ENCODE measurements around the gene EFNA4. TPM values are rescaled to one million over a fixed set of nuclear protein-coding genes. Genes with fewer than 3 reads are reported as not detected.

The EFNA4 gene, protein sequence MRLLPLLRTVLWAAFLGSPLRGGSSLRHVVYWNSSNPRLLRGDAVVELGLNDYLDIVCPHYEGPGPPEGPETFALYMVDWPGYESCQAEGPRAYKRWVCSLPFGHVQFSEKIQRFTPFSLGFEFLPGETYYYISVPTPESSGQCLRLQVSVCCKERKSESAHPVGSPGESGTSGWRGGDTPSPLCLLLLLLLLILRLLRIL
- total RNA-seq = 1 to 10 TPM; 5.7 to 9.5 TPM

DNA sequence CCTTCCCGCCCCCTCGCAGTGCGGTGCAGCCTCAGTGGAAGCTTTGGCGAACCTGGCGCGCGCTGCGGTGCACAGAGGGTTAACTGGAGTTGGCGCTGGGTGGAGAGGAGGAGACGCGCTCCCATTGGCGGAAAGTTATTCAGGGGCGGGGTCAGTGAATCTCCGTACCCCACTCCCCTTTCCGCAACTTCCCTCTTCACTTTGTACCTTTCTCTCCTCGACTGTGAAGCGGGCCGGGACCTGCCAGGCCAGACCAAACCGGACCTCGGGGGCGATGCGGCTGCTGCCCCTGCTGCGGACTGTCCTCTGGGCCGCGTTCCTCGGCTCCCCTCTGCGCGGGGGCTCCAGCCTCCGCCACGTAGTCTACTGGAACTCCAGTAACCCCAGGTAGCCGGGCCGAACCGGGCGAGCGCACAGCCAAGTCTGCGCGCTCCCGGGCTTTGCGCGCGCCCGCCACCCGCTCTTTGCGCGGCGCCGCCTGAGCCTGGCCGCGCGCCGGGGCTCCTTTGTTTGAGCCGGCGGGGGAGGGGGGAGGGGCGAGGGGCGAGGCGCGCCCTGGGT is at the start of gene EFNA4:
TSS of gene EFNA4 (plus strand) at position 191 of the 561 bp plus-strand sequence. CDS start at position 275, 84 bp downstream.
- DNase-seq (ENCODE audit: low spot score in 2 of 2) (peak; percentile 81 to 83), ATAC-seq (peak; percentile 85 to 87)
- Mint-ChIP-seq H3K27ac (peak within 1 kb of the TSS; percentile 33 to 44), H3K36me3 (no peaks in the 10 kb centered on the region), H3K9me3 (no peaks in the 10 kb centered on the region)

DNA sequence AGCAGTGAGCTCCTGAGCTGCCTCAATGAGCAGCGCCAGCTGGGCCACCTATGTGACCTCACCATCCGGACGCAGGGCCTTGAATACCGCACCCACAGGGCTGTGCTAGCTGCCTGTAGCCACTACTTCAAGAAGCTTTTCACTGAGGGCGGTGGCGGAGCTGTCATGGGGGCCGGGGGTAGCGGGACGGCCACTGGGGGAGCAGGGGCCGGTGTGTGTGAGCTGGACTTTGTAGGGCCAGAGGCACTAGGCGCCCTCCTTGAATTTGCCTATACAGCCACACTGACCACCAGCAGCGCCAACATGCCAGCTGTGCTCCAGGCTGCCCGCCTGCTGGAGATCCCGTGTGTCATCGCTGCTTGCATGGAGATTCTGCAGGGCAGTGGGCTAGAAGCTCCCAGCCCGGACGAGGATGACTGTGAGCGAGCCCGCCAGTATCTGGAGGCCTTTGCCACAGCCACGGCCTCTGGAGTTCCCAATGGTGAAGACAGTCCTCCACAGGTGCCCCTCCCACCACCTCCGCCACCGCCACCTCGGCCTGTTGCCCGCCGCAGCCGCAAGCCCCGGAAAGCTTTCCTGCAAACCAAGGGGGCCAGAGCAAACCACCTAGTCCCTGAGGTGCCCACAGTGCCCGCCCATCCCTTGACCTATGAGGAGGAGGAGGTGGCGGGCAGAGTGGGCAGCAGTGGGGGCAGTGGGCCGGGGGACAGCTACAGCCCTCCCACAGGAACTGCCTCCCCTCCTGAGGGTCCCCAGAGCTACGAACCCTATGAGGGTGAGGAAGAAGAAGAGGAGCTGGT is 48.6 kb upstream of the EFNA4 start:
- H3K27ac Mint-ChIP-seq = peak overlapping the region in 1 of 2 donors; percentile 74
- H3K9me3 Mint-ChIP-seq = no peaks in the 10 kb centered on the region
- ATAC-seq = no peak
- H3K36me3 Mint-ChIP-seq = peaks cover 17 to 24% of the 10 kb centered on the region in 2 donors
- DNase-seq (ENCODE audit: low spot score in 2 of 2) = no peak

DNA sequence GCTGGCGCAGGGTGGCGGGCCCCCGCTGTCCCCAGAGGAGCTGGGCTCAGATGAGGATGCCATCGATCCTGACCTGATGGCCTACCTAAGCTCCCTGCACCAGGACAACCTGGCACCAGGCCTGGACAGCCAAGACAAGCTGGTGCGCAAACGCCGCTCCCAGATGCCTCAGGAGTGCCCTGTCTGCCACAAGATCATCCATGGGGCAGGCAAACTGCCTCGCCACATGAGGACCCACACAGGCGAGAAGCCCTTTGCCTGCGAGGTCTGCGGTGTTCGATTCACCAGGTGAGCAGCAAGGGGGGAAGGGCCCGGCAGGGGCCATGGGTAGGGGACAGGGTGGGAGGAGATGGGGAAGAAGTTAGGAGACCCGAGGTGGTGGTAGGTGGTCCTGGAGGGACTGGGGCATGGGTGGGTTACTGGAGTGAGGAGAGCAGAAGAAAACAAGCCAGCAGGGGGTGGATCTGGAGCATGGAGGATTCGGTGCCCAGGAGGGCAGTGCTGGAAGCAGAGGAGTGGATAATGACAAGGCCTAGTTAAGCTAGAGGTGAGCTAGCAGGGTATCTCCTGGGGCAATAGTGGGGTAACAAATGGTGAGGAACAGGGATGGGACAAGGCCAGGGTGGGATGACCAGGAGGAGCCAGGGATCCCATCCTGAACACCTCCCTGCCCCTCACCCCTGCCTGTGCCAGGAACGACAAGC is 47.9 kb upstream of the EFNA4 start:
- Mint-ChIP-seq H3K9me3 (no peaks in the 10 kb centered on the region), H3K27ac (peak overlapping the region; percentile 72 to 74), H3K36me3 (peaks cover 15 to 19% of the 10 kb centered on the region in 2 donors)
- ATAC-seq (peak in 1 of 2 donors; percentile 0), DNase-seq (ENCODE audit: low spot score in 2 of 2) (no peak)

DNA sequence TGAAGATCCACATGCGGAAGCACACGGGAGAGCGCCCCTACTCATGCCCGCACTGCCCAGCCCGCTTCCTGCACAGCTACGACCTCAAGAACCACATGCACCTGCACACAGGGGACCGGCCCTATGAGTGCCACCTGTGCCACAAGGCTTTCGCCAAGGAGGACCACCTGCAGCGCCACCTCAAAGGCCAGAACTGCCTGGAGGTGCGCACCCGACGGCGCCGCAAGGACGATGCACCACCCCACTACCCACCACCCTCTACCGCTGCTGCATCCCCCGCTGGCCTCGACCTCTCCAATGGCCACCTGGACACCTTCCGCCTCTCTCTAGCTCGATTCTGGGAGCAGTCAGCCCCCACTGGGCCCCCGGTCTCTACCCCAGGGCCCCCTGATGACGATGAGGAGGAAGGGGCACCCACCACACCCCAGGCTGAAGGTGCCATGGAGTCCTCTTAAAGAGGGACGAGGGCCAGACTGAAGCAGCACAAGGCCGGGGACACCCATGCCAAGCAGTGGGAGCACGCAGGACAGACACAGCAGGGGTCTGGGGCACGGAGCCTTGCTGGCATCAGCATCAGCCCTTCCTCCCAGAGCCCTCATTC is 47.2 kb upstream of the EFNA4 start:
- Mint-ChIP-seq H3K36me3 (peaks cover 10 to 15% of the 10 kb centered on the region in 2 donors), H3K9me3 (no peaks in the 10 kb centered on the region), H3K27ac (peak overlapping the region; percentile 74 to 93)
- ATAC-seq (peak in 1 of 2 donors; percentile 13), DNase-seq (ENCODE audit: low spot score in 2 of 2) (peak in 1 of 2 donors; percentile 70)

DNA sequence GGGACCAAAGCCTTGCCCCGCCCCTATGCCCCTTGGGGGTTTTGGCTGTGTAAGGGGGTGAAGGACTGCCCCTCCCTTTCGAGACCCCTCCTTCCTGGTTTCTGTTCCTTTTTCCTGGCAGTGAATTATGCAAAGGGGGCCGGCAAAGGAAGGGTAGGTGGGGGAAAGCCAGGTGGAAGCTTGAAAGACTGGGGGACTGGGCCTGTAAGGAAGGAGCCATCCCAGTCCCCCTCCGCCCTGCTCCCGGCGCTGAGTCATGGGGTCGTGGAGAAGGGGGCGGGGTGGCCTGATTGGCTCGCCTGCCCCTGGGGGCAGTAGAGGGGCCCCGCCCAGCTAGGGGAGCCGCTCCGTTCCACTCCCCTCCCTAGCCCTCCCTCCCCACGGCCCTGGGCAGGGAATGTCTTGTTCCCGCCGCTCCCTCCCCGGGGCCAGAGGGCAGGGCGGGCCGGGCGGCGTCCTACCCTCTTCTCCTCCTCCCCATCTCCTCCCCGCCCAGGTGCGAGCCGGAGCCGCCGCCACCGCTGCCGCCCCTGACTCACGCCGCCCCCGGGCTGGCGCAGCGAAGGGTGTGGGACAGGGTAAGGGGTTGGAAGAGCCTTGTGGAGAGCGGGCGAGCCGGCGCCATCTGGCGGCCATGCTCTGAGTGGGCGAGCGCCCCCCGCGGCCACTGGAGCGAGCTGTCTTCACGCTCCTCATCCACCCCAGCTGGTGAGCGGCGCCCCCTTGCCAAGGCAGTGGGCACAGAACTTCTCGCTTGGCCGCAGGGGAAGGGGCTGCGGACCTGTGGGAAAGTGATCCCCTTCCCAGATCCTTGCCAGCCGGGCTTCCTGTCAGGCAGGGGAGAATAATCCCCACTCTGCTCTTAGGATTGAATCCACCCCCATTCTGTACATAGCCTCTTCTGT is 46.2 kb upstream of the EFNA4 start:
- peak; percentile 93 for DNase-seq (ENCODE audit: low spot score in 2 of 2)
- Mint-ChIP-seq H3K27ac (peak overlapping the region; percentile 44 to 74), H3K9me3 (no peaks in the 10 kb centered on the region), H3K36me3 (peaks cover 10 to 15% of the 10 kb centered on the region in 2 donors)
- peak; percentile 87 to 93 for ATAC-seq

DNA sequence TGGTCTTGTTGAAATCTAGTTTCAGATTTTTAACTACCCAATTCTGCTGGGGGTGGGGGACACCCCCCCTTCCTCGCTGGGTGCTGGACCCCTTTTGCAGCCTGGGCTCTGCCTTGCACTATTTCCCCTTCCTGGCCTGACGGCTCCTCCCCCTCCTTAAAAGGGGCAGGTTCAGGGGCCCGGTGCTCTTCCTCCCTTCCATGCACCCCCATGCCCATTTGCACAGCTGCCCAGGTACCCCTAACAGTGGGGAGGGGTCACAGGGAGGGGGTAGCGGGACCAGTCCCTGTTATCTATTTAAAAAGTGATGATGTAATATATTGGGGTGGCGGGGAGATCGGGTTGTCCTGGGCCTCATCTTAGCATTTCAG is 45.6 kb upstream of the EFNA4 start:
- DNase-seq (ENCODE audit: low spot score in 2 of 2) (no peak), ATAC-seq (no peak)
- H3K36me3 Mint-ChIP-seq = peaks cover 10 to 12% of the 10 kb centered on the region in 2 donors
- H3K27ac Mint-ChIP-seq = peak overlapping the region; percentile 44 to 55
- no peaks in the 10 kb centered on the region for H3K9me3 Mint-ChIP-seq

DNA sequence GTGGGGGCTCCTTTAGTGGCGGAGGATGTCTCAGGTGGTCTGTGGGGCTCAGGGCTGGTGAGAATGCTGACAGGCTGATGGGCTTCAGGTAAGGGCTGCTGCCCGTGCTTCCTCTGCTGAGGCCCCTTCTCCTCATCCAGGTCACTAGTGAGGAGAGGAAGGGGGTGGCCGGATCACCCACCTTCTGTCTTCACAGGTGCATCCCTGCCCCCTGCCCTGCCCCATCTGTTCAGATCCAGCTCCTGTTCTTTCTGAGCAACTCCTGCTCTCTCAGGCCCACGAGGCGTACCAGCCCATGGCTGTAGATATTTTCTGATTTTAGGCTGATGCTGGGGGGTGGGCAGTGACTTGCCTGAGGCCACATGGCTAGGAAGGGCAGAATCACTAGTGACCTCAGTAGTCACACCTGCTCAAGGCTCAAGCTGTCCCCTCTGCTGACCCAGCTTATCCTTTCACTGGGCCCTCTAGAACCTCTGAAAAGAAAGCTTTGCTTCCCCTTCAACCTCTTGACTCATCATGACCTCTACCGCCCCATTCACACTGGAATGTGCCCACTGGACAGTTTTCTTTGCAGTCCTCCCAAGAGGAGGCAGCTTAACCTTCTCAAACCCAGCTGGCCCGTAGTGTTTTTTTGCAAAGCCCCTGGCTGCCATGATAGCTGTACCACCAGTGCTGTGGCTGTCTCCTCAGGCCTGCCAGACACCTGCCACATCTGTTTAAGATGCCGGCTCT is 44.8 kb upstream of the EFNA4 start:
- DNase-seq (ENCODE audit: low spot score in 2 of 2) (no peak), ATAC-seq (no peak)
- H3K27ac Mint-ChIP-seq = peak overlapping the region; percentile 53 to 76
- peaks cover 7 to 10% of the 10 kb centered on the region in 2 donors for H3K36me3 Mint-ChIP-seq
- H3K9me3 Mint-ChIP-seq = no peaks in the 10 kb centered on the region

DNA sequence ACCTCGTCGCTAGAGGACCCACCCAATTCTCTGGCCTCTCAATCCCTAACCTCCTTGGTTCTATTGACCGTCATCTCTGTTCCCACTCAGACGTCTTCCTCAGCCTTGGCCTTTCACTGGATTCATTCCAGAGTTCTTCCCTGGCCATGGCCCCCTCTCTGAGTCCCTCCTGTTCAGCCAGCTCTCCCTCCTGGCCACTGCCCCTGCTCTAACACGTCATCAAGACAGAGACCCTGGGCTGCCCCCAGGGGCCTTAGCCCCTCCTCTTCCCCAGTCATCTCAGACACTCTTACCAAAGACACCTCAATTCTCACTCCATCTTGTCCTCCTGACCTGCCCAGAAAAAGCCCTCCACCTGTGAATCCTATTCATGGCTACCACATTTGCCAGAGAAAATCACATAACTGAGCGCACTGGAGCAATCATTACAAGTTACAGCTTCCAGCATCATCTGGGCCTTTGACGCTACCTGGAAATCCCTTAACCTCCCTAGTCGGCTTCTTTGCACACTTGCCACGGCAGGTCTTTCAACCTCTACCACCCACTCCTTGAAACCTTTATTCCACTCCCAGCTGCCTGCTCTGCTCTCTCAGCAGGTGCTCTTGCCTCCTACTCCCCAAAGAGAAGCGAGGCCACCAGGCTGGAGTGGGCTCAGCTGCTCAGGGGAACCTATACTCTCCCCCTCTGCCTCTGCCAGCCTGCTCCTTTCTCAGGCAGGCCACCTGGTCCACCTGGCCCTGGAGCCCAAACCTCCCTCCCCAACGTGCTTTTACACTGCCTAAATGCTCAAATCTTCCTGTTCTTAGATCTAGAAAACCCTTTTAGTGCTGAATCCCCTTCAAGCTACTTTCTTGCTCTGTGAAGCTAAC is 43.9 kb upstream of the EFNA4 start:
- Mint-ChIP-seq H3K27ac (peak overlapping the region; percentile 32 to 76), H3K36me3 (peaks cover 7 to 10% of the 10 kb centered on the region in 2 donors), H3K9me3 (no peaks in the 10 kb centered on the region)
- no peak for DNase-seq (ENCODE audit: low spot score in 2 of 2)
- no peak for ATAC-seq

DNA sequence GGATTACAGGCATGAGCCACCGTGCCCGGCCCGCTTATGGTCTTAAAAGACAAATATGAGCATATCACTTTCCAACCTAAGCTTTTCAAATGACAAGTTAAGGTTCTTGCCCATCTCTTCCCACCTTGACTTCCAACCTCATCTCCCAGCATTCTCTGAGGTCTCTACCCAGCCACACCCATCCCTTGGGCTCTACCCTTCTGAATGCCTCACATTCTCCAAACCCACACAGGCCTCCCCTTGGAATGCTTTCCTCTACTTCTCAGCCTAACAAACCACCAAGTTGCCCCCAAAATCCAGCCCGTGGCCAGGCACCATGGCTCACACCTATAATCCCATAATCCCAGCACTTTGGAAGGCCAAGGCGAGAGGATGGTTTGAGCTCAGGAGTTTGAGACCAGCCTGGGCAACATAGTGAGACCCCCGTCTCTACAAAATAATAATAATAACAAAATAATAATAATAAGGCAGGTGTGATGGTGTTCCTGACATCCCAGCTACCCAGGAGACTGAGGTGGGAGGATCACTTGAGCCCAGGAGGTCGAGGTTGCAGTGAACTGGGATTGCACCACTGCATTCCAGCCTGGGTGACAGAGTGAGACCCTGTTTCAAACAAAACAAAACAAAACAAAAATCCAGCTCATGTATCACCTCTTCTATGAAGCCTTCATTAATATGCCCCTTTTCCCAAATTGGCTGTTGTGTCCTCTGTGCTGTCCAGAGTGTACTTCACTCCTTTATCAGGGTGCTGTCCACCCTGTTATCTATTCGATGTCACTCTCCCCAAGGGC is 41.2 kb upstream of the EFNA4 start:
- peaks cover 7 to 10% of the 10 kb centered on the region in 2 donors for H3K36me3 Mint-ChIP-seq
- ATAC-seq (peak in 1 of 2 donors; percentile 15), DNase-seq (ENCODE audit: low spot score in 2 of 2) (no peak)
- peak overlapping the region in 1 of 2 donors; percentile 54 for H3K27ac Mint-ChIP-seq
- no peaks in the 10 kb centered on the region for H3K9me3 Mint-ChIP-seq

DNA sequence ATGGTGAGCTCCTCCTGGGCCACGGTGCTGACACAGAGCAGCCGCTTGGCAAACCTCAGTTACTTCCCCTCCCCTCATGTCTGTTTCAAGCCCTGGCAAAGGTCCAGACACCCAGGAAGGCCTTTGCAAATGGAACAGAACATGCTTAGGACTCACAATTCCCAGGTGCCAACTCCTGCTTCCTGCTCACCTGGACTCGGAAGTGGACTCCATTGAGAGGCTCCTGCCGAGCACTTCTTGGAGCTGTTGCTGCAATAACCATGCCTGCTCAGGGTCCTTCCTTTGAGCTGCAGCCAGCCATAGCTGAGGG is 40.7 kb upstream of the EFNA4 start:
- DNase-seq (ENCODE audit: low spot score in 2 of 2) (no peak), ATAC-seq (no peak)
- H3K27ac Mint-ChIP-seq = peak overlapping the region; percentile 34 to 54
- peaks cover 7 to 10% of the 10 kb centered on the region in 2 donors for H3K36me3 Mint-ChIP-seq
- H3K9me3 Mint-ChIP-seq = no peaks in the 10 kb centered on the region

DNA sequence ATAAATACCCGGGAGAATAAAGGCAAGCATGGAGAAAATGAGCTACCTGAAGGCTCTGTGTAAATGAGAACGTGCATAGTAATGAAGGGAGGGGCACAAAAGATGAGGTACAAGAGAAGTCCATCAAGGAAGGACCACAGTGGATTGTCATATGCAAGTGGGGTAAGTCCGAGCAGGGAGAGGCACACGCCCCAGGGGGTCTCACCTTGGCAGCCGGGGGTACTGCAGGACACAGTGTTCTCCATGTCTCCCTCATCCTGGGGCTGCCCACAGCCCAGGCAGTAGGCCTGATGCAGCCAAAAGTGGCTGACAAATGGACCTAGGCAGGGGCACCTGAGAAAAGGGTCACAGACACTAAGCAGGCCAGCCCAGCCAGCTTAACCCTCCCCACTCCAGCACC is 39.9 kb upstream of the EFNA4 start:
- Mint-ChIP-seq H3K36me3 (peaks cover 7 to 10% of the 10 kb centered on the region in 2 donors), H3K9me3 (no peaks in the 10 kb centered on the region), H3K27ac (peak overlapping the region in 1 of 2 donors; percentile 54)
- ATAC-seq = peak; percentile 11 to 25
- DNase-seq (ENCODE audit: low spot score in 2 of 2) = no peak

DNA sequence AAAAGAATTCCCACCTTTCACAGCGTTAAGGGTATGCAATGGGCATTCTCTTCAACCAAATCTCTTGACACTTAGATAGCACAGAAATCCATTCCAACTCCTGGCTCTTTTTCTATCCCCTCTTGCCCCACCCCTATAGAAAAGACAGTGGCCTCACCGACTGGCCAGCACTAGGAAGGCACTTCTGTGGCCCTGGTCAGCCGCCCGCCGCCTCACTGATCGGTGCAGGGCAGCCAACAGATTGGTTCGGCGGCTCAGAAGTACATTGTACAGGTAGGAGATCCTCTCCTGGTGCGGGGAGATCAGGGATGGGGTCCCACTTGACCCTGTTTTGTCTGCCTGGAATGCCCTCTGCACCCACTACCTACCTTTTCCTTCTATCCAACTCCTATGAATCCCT is 39.2 kb upstream of the EFNA4 start:
- H3K36me3 Mint-ChIP-seq = peaks cover 5% of the 10 kb centered on the region in 2 donors
- no peaks in the 10 kb centered on the region for H3K9me3 Mint-ChIP-seq
- DNase-seq (ENCODE audit: low spot score in 2 of 2) (no peak), ATAC-seq (no peak)
- H3K27ac Mint-ChIP-seq = peak overlapping the region in 1 of 2 donors; percentile 30

DNA sequence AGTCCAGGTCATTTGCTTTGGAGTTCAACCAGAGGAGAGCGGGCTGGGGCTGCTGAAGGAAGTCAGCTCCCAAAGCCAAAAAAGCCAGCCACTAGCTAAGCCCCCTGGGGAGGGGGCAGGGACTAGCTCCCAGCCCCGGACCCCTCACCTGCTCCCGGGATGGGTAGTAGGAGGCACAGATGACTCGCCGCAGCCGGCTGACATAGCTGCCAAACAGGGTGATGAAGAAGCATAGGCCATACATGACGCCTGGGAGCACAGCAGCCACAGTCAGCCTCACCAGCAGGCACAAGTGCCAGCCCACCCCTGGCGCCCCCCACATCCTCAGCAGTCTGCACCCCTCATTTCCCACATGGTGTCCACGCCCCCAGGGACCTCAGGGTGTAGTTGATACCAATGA is 37.4 kb upstream of the EFNA4 start:
- ATAC-seq = no peak
- Mint-ChIP-seq H3K36me3 (no peaks in the 10 kb centered on the region), H3K9me3 (no peaks in the 10 kb centered on the region), H3K27ac (no peak overlapping the region)
- DNase-seq (ENCODE audit: low spot score in 2 of 2) = no peak

DNA sequence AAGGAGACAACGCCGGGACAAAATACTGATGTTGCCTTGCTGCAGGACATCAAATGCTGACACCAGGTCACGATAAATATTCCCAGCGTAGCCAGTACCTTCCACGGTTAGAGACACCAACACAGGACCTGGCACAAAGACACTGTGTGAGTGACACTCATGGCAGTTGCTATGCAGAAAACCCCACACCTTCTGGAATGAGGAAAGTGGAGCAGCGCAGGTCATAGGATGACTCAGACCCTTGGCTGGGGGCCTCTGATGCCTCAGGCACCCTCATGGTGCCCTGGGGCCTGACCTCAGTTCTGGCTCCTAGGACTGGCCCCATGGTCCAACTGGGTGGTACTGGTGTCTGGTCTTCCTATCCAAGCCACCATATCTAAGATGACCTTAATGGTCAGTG is 37.0 kb upstream of the EFNA4 start:
- ATAC-seq = peak; percentile 41 to 48
- no peak for DNase-seq (ENCODE audit: low spot score in 2 of 2)
- H3K27ac Mint-ChIP-seq = no peak overlapping the region

More for the DNA sequence above, 37.0 kb upstream of the EFNA4 start:
- H3K36me3 Mint-ChIP-seq = no peaks in the 10 kb centered on the region
- H3K9me3 Mint-ChIP-seq = no peaks in the 10 kb centered on the region
